PC-9 (cell line): ENCODE results near the gene FKTN. TPM values are rescaled to one million over a fixed set of nuclear protein-coding genes. Genes with fewer than 3 reads are reported as not detected.

Experiments used
- BruUV-seq: library from RNA; stranded (reverse); fragments of 400-500 nt; replicated peaks from 2 replicates; lab custom pipeline; 2021; lab: Mats Ljungman, UMichigan
- CTCF ChIA-PET: fragments of 300-600 bp; sonication (Branson Sonifier 250); formaldehyde crosslinking; loops from one replicate; lab custom pipeline; 2022; ENCODE audit warnings: antibody characterized with exemption; lab: Charles Lee
- POLR2A ChIA-PET: fragments of 300-600 bp; sonication (Branson Sonifier 250); formaldehyde crosslinking; loops from one replicate; lab custom pipeline; 2022; ENCODE audit warnings: antibody characterized with exemption; ENCODE audit not compliant: unreplicated experiment; lab: Charles Lee
- DNase-seq, 2 experiments: peaks; one replicate each; pipeline versions ENCODE4 v3.0.0 to v3.0.0-alpha.2; 2015 to 2022; ENCODE audit warnings: mixed read lengths in 1 of 2
- H2AFZ ChIP-seq: fragments of 200-600 bp; sonication (generic); 2 replicates; pipeline ENCODE4 v1.8.1; 2017; ENCODE audit warnings: antibody characterized with exemption
- H3F3A ChIP-seq: fragments of 200-600 bp; sonication (generic); 2 replicates; pipeline ENCODE4 v1.8.1; 2017; ENCODE audit warnings: antibody characterized with exemption, mild to moderate bottlenecking, low read depth; ENCODE audit not compliant: insufficient read depth
- H3K27ac ChIP-seq: fragments of 200-600 bp; sonication (generic); 2 replicates; pipeline ENCODE4 v1.6.1; 2016; ENCODE audit warnings: mixed run types
- H3K27me3 ChIP-seq: fragments of 200-600 bp; sonication (generic); 2 replicates; pipeline ENCODE4 v1.6.1; 2016; ENCODE audit warnings: low read depth, mixed run types; ENCODE audit not compliant: insufficient read depth
- H3K36me3 ChIP-seq: fragments of 200-600 bp; sonication (generic); 2 replicates; pipeline ENCODE4 v1.6.1; 2016; ENCODE audit warnings: low read depth, mixed run types
- H3K4me1 ChIP-seq: fragments of 200-600 bp; sonication (generic); replicated peaks from 2 replicates; pipeline ENCODE4 v1.6.1; 2016; ENCODE audit warnings: mixed run types; ENCODE audit not compliant: insufficient read depth
- H3K4me2 ChIP-seq: fragments of 200-600 bp; sonication (generic); 2 replicates; pipeline ENCODE4 v1.6.1; 2017; ENCODE audit warnings: mixed run types
- H3K4me3 ChIP-seq: fragments of 200-600 bp; sonication (generic); 2 replicates; pipeline ENCODE4 v1.6.1; 2016; ENCODE audit warnings: mixed run types
- H3K79me2 ChIP-seq: fragments of 200-600 bp; sonication (generic); 2 replicates; pipeline ENCODE4 v1.6.1; 2017; ENCODE audit warnings: low read depth, mixed run types
- H3K9me2 ChIP-seq: fragments of 200-600 bp; sonication (generic); 2 replicates; pipeline ENCODE4 v1.8.1; 2017; ENCODE audit warnings: mild to moderate bottlenecking; ENCODE audit not compliant: insufficient read depth
- H3K9me3 ChIP-seq: fragments of 200-600 bp; sonication (generic); 2 replicates; pipeline ENCODE4 v1.8.1; 2016; ENCODE audit warnings: low read depth; ENCODE audit not compliant: insufficient read depth
- H4K20me1 ChIP-seq: fragments of 200-600 bp; sonication (generic); 2 replicates; pipeline ENCODE4 v1.8.1; 2017; ENCODE audit not compliant: insufficient read depth
- EZH2 ChIP-seq: fragments of 200-600 bp; sonication (generic); IDR thresholded peaks from 2 replicates; pipeline ENCODE4 v1.8.0; 2017; ENCODE audit warnings: antibody characterized with exemption, low read depth
- intact Hi-C: fragments of 100-400 bp; cut with micrococcal nuclease; formaldehyde crosslinking; loops from one replicate; pipeline ENCODE4 v1.10.0; 2022; ENCODE audit not compliant: unreplicated experiment
- total RNA-seq: library from RNA; stranded (reverse); gene quantifications from 2 replicates; pipeline ENCODE4 v1.2.3, GENCODE V29; 2021
- TF ChIP-seq, protein P1 (sequence below): fragments of 200-600 bp; sonication (generic); conservative IDR thresholded peaks from 2 replicates; pipeline ENCODE4 v1.6.1; 2017; ENCODE audit warnings: mixed run types, antibody characterized with exemption, mild to moderate bottlenecking, moderate library complexity

The FKTN gene
- total RNA-seq, 1 experiment from 2014 or later, result 32.3 TPM

- H2AFZ ChIP-seq, result 0 out of 2 replicates have a peak overlapping the region, but pooled peaks have one; percentile 19
- CTCF ChIA-PET, result no interaction called here
- intact Hi-C loops, result no loop called here
- no TSS peak for BruUV-seq
- POLR2A ChIA-PET, result no interaction called here
- no peaks in the 10 kb centered on the region for H3F3A ChIP-seq
- H3K36me3 ChIP-seq, result no peaks in the 10 kb centered on the region
- TF ChIP-seq, protein P1, sequence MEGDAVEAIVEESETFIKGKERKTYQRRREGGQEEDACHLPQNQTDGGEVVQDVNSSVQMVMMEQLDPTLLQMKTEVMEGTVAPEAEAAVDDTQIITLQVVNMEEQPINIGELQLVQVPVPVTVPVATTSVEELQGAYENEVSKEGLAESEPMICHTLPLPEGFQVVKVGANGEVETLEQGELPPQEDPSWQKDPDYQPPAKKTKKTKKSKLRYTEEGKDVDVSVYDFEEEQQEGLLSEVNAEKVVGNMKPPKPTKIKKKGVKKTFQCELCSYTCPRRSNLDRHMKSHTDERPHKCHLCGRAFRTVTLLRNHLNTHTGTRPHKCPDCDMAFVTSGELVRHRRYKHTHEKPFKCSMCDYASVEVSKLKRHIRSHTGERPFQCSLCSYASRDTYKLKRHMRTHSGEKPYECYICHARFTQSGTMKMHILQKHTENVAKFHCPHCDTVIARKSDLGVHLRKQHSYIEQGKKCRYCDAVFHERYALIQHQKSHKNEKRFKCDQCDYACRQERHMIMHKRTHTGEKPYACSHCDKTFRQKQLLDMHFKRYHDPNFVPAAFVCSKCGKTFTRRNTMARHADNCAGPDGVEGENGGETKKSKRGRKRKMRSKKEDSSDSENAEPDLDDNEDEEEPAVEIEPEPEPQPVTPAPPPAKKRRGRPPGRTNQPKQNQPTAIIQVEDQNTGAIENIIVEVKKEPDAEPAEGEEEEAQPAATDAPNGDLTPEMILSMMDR, result no peak
- no peak for TF ChIP-seq EZH2
- no peak overlapping the region for H3K4me2 ChIP-seq
- no peaks in the 10 kb centered on the region for H3K4me1 ChIP-seq
- no peak overlapping the region for H3K27ac ChIP-seq
- no peaks in the 10 kb centered on the region for H4K20me1 ChIP-seq
- no peaks in the 10 kb centered on the region for H3K79me2 ChIP-seq
- H3K9me2 ChIP-seq, result no peaks in the 10 kb centered on the region
- DNase-seq, result no peak
- no peaks in the 10 kb centered on the region for H3K9me3 ChIP-seq
- no peak overlapping the region for H3K4me3 ChIP-seq
- no peaks in the 10 kb centered on the region for H3K27me3 ChIP-seq
Observed at GRCh38 chr9:105661011-105661410, 103.1 kb downstream of the FKTN start.

DNA sequence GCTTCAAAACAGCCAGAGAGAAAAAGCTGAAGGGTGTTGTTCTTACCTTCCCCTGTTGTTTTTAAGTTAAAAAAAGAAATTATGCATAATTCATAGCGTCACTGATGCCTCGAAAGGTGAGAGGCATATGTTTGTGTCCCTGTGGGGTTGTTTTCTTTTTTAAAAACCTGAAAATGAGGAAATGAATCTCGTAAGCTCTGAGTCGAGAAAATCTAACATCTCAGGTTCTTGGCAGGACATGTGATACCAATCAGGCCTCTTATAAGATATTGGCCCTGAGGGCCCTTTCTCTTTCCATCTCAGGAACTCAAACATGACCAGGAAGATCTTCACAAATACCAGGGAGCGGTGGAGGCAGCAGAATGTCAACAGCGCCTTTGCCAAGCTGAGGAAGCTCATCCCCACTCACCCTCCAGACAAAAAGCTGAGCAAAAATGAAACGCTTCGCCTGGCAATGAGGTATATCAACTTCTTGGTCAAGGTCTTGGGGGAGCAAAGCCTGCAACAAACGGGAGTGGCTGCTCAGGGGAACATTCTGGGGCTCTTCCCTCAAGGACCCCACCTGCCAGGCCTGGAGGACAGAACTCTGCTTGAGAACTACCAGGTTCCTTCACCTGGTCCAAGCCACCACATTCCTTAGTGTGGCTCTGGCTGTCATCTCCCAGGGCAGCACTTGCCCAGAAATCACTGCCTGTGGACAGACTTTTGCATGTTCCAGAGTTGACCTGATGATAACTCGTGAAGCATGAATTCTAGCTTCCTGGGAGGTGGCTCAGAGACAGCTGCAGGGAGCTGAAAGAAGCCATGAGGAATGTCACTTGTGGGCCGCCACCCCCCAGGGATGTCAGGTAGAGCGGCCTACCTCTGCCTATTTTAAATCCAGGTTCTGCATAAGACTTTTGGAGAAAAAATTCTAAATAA lies 104.5 kb downstream of the FKTN start, which contains the start of gene TAL2:
Gene TAL2 (plus strand): TSS at position 274 of the 921 bp plus-strand sequence. CDS start 40 bp downstream, at position 314.
- DNase-seq, result no peak

DNA sequence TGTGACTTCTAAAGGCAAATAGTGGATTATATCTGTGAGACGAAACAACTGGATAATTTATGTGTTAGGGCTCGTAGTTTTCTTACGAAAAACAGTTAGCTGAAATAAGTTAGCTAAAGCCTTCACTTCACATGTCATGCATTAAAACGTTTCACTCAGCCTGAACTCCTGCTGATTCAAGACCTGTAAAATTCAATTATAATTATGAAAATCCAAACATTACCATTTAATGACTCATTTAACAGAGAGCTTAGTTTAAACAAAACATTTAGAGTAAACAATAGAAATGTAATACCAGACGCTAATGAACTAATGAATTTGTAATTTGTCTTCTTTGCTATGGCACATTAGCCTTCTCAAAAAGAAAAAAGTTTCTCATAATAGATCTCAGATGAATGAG lies 106.0 kb downstream of the FKTN start:
- Histone ChIP-seq H3K4me1 (no peaks in the 10 kb centered on the region), H3K4me2 (no peak overlapping the region), H3F3A (no peaks in the 10 kb centered on the region), H3K9me2 (no peaks in the 10 kb centered on the region), H2AFZ (no peak overlapping the region), H3K27ac (no peak overlapping the region), H3K9me3 (no peaks in the 10 kb centered on the region), H3K4me3 (no peak overlapping the region), H4K20me1 (no peaks in the 10 kb centered on the region), H3K27me3 (no peaks in the 10 kb centered on the region), H3K79me2 (no peaks in the 10 kb centered on the region), H3K36me3 (no peaks in the 10 kb centered on the region)
- TF ChIP-seq, protein P1, result no peak
- no peak for TF ChIP-seq EZH2
- intact Hi-C loops, result no loop called here
- no peak for DNase-seq
- POLR2A ChIA-PET, result no interaction called here
- no TSS peak for BruUV-seq
- CTCF ChIA-PET, result no interaction called here

More for the DNA sequence above, 104.5 kb downstream of the FKTN start, which contains the start of gene TAL2:
- no peaks in the 10 kb centered on the region for H3K4me1 ChIP-seq
- no peaks in the 10 kb centered on the region for H3F3A ChIP-seq
- no peak within 1 kb of the TSS for H3K4me2 ChIP-seq
- H3K9me2 ChIP-seq, result no peaks in the 10 kb centered on the region
- H3K36me3 ChIP-seq, result no peaks in the 10 kb centered on the region
- ChIA-PET POLR2A (interaction anchor here (0.6 kb wide), 1 partner anchor 177 kb away, joined by 6 read pairs; no protein-coding TSS in a partner anchor), CTCF (no interaction called here)
- intact Hi-C loops, result no loop called here
- no peaks in the 10 kb centered on the region for H4K20me1 ChIP-seq
- no TSS peak for BruUV-seq
- no peaks in the 10 kb centered on the region for H3K9me3 ChIP-seq
- H3K4me3 ChIP-seq, result no peak within 1 kb of the TSS
- no peaks in the 10 kb centered on the region for H3K27me3 ChIP-seq
- H3K27ac ChIP-seq, result no peak within 1 kb of the TSS
- TF ChIP-seq, protein P1, result no peak
- no peak for TF ChIP-seq EZH2
- no peaks in the 10 kb centered on the region for H3K79me2 ChIP-seq
- 0 out of 2 replicates have a peak within 1 kb of the TSS, but pooled peaks have one; percentile 19 for H2AFZ ChIP-seq
